DMS 273 (cell line): Measurements from ENCODE around the gene MAGED1.
"Not testable (repeated sequence)": the region's sequence is repeated elsewhere in the genome, so short reads cannot be mapped to it uniquely, and the experiment has no call there.

Source experiments
- DNase-seq: peaks from one replicate; lab custom pipeline; 2025; ENCODE audit not compliant: unreplicated experiment; lab: John Stamatoyannopoulos, UW

MAGED1 gene

DNA sequence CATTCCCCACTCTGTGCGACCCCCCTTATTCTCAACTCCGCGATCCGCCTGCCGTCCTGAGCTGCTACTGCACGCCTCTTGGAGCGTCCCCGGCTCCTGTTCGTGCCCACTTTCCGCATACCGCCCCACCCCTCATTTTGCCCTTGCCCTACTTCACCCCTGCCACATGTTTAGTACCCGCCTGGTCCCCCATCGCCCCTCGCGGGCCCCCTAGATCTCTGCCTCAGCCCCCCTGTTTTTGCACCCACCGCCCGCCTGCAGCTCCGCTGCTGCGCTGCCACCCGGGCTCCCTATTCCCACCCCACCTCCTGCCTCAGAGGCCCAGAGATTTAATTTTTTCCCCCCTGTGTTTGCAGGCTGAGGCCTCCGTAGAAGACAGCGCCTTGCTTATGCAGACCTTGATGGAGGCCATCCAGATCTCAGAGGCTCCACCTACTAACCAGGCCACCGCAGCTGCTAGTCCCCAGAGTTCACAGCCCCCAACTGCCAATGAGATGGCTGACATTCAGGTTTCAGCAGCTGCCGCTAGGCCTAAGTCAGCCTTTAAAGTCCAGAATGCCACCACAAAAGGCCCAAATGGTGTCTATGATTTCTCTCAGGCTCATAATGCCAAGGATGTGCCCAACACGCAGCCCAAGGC is 1.4 kb downstream of the MAGED1 start:
- DNase-seq = peak; percentile 10

DNA sequence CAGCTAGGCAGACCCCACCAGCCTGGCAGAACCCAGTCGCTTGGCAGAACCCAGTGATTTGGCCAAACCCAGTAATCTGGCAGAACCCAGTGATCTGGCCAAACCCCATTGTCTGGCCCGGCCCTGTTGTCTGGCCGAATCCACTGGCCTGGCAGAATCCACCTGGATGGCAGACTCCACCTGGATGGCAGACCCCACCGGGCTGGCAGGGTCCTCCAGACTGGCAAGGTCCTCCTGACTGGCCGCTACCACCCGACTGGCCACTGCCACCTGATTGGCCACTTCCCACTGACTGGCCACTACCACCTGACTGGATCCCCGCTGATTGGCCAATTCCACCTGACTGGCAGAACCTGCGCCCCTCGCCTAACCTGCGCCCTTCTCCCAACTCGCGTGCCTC is 3.2 kb downstream of the MAGED1 start:
- DNase-seq = no peak

GRCh38 chrX:51899741-51900140 is 6.3 kb downstream of the MAGED1 start:
- no peak for DNase-seq

DNA sequence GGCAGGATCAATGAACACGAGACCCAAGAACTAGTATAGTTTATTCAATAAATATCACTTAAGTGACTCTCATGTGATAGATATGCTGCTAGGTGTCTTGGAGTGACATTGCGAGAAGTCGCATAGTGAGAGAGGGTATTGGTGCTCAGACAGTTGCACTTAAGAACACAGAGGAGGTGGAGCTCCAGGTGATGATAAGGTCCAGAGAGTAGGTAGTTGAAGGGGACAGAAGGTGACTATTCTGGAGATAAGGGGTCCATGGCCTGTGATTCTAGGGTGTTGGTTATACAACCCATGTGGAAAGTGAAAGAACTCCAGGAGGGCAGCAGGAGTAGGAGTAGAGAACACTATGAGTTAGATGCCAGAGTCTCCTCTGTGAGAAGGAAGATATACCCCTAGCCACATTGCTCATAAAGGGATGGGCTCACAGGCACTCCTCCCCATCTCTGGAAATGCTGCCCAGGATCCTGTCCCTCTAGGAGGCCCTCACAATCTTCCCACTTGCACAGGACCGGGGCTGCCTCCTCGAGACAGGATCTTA is 9.2 kb downstream of the MAGED1 start:
- no peak for DNase-seq

DNA sequence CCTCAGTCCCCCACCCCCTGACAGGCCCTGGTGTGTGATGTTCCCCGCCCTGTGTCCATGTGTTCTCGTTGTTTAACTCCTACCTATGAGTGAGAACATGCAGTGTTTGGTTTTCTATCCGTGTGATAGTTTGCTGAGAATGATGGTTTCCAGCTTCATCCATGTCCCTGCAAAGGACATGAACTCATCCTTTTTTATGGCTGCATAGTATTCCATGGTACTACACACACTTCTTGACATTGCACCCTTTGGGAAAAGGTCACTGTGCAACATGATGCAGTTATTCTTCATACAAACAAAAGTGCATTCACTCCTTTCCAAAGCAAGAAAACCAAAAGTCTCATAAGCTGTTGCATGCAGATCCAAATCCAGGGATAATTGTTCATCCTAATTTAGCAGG is 11.7 kb downstream of the MAGED1 start:
- DNase-seq = not testable (repeated sequence)

DNA sequence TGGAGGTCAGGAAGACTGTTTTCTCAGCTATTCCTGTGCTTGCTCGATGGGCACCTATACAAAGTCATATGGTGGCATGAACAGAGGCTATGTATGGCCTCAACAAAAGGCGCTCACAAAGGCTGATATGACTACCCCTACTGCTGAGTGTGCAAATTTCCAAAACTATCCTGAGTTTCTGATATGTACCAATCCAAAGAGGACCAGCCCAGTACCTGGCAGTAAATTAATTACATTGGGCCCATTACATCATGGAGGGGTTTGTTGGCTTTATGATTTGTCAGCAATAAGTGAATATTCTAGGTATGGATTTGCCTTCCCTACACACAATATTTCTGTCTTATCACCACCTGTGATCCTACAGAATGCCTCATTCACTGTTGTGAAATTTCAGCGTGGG is 12.3 kb downstream of the MAGED1 start:
- no peak for DNase-seq

GRCh38 chrX:51917604-51918003 is 24.2 kb downstream of the MAGED1 start:
- no peak for DNase-seq

- no peak for DNase-seq
Observed at GRCh38 chrX:51922561-51922960, 29.1 kb downstream of the MAGED1 start.

- DNase-seq = no peak
Observed at GRCh38 chrX:51931566-51932150, 38.2 kb downstream of the MAGED1 start.
